Astrocyte of the hippocampus (primary cell): ENCODE data around the gene PRTN3.
"Not testable (repeated sequence)": the region's sequence is repeated elsewhere in the genome, so short reads cannot be mapped to it uniquely, and the experiment has no call there.

ENCODE experiments used
- DNase-seq: peaks from one replicate; pipeline ENCODE4 v3.0.0; 2011; ENCODE audit warnings: low read depth, low spot score

The PRTN3 gene

DNA sequence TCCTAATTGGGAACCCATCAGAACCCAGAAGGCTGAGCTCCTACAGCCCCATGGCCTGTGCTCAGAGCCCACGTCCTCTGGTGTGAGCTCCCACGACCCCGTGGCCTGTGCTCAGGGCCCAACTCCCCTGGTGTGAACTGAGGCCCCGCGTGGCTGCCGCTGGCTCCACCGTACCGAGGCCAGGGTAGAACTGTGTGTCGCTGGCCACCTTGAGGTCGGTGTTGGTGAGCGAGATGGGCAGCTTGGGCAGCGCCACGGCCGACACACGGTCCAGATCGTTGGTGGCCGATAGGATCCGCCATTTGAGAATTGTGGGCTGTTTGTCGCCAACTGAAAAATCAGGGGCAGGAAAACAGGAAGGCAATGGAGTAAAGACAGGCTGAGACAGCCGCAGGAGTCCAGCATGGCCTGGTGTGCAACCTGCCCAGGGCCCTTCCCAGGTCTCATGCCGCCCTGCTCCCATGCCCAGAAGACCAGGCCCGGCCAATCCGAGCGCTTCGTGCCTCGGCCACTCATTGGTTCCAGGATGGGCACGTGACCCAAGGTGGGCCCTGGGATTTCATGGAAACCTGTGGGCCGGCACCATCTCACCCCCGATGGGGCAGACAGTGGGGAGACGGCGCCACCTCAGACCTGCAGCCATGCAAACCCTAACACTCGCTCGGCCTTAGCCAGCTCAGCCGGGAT, 40.7 kb downstream of the PRTN3 start:
- no peak for DNase-seq

DNA sequence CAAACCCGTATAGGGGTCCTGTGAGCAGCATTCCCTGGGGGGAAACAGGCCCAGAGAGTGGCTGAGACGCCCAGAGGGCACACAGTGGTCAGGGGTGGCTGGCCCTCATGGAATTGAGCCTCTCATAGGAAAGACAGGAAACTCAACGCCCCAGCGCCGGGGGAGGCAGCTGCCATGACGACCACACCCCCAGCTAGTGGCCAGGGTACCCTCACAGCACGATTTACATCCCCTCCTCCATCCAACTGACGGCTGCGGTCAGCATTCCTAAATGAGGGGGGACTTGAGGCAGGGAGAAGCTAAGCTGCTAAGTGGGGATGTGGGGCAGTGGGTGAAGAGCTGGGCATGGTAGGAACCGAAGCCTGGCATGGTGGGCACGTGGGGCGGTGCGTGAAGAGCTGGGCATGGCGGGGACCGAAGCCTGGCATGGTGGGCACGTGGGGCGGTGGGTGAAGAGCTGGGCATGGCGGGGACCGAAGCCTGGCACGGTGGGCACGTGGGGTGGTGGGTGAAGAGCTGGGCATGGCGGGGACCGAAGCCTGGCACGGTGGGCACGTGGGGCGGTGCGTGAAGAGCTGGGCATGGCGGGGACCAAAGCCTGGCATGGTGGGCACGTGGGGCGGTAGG, 42.2 kb downstream of the PRTN3 start:
- no peak for DNase-seq

DNA sequence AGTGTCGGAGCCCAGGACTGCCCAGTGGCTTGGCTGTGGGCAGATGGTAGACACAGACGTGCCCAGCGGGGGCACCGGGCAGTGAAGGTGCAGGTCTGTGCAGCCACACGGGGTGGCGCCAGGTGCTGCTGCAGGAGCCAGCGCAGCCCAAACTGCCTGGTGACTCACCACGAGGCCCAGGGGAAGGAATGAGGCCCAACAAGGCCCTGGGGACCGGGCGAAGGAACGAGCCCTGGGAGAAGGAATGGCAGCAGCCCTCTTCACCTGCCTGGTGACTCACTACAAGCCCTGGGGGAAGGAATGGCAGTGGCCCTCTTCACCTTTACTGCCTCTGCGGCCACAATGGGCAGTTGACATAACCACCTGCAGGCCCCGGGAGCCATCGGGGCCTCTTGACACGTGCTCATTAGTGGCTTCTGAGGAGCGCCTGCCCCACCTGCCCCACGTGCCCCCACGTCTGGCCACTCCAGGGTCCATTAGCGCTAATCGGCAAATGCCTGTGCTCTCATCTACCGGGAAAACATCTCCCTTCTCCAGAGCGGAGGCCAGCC, 42.9 kb downstream of the PRTN3 start:
- peak; percentile 36 for DNase-seq

- DNase-seq = no peak
Measured at GRCh38 chr19:884420-885211, 43.8 kb downstream of the PRTN3 start.

- no peak for DNase-seq
Measured at GRCh38 chr19:885536-886224, 44.9 kb downstream of the PRTN3 start.

- DNase-seq = peak; percentile 77
Measured at GRCh38 chr19:887072-887471, 46.3 kb downstream of the PRTN3 start.

DNA sequence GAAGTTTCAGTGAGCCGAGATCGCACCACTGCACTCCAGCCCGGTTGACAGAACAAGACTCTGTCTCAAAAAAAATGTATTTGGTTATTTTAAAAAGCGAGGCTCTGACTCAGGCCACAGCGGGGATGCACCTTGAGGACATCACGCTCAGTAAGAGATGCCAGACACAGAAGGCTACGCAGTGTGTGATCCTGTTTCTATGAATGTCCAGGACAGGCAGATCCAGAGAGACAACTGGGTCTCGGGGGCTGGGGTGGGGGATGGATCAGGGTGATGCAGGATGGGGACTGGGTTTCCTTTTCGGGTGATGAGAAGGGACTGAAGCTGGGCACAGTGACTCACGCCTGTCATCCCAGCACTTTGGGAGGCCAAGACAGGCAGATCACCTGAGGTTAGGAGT, 46.8 kb downstream of the PRTN3 start:
- no peak for DNase-seq

DNA sequence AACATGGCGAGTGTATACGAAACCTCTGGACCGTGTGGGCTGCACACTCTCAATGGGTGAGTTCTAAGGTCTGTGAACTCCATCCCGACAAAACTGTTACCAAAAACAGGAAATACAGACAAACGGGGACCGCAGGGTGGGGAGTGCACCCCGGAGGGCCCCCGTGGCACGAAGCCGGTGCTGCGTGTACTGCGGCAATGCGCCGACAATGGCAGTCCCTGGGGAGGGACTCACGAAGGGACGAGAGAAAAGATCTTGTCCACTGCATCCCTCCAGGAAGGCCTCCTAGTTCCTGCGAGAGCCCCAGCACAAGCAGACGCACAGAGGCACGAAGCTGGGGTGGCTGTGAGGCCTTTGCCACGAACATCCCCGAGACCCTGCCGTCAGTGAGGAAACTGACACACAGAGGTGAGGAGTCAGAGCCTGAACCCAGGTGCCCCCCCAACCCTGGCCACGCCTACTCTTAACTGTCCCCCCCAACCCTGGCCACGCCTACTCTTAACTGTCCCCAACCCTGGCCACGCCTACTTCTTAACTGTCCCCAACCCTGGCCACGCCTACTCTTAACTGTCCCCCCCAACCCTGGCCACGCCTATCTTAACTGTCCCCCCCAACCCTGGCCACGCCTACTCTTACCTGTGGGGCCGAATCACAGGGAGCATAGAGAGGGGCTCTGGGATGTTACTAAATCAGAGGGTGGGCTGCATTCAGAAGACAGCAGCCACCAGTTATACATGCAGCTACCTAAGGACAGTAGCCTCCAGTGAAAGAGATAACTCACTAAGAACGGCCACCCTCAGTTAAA, 48.0 kb downstream of the PRTN3 start:
- DNase-seq = no peak

- no peak for DNase-seq
Measured at GRCh38 chr19:889662-890295, 49.0 kb downstream of the PRTN3 start.

DNA sequence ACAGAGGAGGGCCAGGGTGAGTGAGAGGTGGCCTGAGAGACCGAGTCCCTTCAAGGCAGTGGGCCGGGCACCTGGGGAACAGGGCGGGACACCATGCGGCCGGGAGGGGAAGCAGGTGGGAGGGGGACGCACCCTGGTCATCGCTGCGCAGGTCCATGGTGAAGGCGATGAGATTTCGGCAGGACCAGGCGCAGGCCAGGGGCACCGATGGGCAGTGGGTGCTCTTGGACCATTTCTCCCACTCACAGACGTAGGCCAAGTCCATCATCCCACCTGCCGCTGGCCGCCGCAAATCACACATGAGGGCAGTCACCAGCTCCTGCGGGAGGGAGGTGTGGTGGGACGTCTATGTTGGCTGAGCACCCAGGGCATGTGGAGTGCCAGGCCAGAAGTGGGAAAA, 50.0 kb downstream of the PRTN3 start:
- DNase-seq = no peak

DNA sequence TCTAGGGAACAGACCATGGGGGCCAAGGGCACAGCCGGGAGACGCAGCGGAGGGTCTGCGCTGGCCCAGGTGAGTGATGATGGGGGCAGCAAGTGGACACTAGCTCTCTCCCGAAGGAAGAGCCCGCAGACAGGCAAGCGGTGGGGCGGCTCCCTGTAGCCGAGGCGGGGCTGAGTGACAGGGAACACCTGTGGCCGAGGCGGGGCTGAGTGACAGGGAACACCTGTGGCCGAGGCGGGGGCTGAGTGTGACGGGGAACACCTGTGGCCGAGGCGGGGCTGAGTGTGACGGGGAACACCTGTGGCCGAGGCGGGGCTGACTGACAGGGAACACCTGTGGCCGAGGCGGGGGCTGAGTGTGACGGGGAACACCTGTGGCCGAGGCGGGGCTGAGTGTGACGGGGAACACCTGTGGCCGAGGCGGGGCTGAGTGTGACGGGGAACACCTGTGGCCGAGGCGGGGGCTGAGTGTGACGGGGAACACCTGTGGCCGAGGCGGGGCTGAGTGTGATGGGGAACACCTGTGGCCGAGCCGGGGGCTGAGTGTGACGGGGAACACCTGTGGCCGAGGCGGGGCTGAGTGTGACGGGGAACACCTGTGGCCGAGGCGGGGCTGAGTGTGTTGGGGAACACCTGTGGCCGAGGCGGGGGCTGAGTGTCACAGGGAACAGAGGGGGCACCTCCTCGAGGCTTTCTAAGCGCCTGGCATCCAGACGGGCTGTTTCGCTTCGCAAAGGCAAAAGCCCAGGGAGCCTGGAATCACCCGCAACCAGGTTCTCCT, 50.8 kb downstream of the PRTN3 start:
- DNase-seq = not testable (repeated sequence)

- DNase-seq = no peak
Measured at GRCh38 chr19:892243-892893, 51.6 kb downstream of the PRTN3 start.

DNA sequence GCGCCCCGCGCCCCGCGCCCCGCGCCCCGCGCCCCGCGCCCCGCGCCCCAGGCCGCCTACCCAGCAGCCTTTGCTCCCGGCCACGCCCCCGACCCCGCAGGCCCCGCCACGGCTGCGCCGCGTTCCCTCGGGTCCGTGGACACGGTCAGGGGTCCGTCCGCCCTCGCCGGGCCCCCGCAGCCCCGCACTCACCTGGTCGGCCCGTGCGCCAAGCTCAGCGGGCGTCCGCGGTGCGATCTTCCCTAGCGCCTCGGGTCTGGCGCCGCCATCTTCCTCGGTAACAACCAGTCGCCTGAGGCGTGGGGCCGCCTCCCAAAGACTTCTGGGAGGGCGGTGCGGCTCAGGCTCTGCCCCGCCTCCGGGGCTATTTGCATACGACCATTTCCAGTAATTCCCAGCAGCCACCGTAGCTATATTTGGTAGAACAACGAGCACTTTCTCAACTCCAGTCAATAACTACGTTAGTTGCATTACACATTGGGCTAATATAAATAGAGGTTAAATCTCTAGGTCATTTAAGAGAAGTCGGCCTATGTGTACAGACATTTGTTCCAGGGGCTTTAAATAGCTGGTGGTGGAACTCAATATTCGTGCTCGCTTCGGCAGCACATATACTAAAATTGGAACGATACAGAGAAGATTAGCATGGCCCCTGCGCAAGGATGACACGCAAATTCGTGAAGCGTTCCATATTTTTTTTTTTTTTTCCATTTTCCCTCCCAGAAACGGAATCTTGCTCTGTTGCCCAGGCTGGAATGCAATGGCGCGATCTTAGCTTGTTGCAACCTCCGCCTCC, 52.3 kb downstream of the PRTN3 start, which contains the start of the genes MED16 and RNU6-9:
Gene MED16 (minus strand): TSS at position 294 of the 796 bp plus-strand sequence. CDS start 2,056 bp downstream, outside the sequence.
Gene RNU6-9 (plus strand): TSS at position 591 of the 796 bp plus-strand sequence.
- DNase-seq = peak; percentile 97

- DNase-seq = no peak
Measured at GRCh38 chr19:896434-896833, 55.6 kb downstream of the PRTN3 start.

GRCh38 chr19:896999-897398, 56.2 kb downstream of the PRTN3 start:
- no peak for DNase-seq

DNA sequence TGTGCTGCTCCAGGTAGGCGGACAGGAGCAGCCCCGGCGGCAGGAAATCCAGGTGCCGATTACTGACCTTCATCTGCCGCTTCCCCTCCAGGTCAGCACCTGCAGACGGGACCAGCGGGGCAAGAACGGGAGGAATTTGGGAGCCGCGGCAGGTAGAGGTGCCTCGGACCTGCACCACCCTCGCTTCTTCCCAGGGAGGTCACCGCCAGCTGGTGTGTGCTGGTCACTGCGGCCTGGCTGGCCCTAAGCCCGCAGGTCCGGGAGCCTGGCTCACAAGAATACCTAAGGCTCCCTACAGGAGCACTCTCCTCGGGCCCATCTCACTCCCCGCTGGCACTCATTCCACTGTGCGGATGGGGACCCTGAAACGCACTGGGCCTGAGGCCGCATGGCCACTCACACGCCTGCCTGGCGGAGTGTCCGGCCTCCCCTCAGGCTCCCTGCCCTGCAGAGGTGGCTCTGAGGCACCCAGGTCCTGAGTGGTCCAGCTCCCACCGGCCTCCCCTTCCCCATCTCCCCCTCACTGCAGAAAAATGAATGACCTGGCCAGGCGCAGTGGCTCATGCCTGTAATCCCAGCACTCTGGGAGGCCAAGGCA, 56.7 kb downstream of the PRTN3 start:
- no peak for DNase-seq
